Small intestine (tissue), 7 donors: ENCODE data around the gene RNPC3. TPM values are rescaled to one million over a fixed set of nuclear protein-coding genes. Genes with fewer than 3 reads are reported as not detected.
A peak's percentile ranks its signal among the peaks of the same experiment; 100 is the strongest.
"Not testable (repeated sequence)": the region's sequence is repeated elsewhere in the genome, so short reads cannot be mapped to it uniquely, and the experiment has no call there.

Experiments used
- DNase-seq, 2 donors: peaks; one replicate each; pipeline versions ENCODE4 v3.0.0 to v3.0.0-alpha.2; 2013
- FAIRE-seq: peaks from 2 replicates; lab custom pipeline; 2012; peaks lifted over from hg19 to GRCh38; lab: Jason Lieb, UNC
- H3K27ac ChIP-seq, 3 donors: one replicate each; pipeline ENCODE4 v1.5.1; 2013; ENCODE audit warnings: low read length in 2 of 3, mild to moderate bottlenecking in 2 of 3, control low read depth in 1 of 3, inconsistent platforms in 1 of 3, low read depth in 1 of 3, moderate library complexity in 1 of 3
- H3K27me3 ChIP-seq, 3 donors: one replicate each; pipeline ENCODE4 v1.6.1; 2013; ENCODE audit warnings: low read length in 3 of 3, inconsistent platforms in 1 of 3; ENCODE audit not compliant: control insufficient read depth in 3 of 3, insufficient read depth in 3 of 3
- H3K36me3 ChIP-seq, 3 donors: one replicate each; pipeline ENCODE4 v1.6.1; 2013; ENCODE audit warnings: low read length in 3 of 3, inconsistent platforms in 1 of 3, low read depth in 1 of 3, mild to moderate bottlenecking in 1 of 3, moderate library complexity in 1 of 3; ENCODE audit not compliant: control insufficient read depth in 3 of 3, insufficient read depth in 2 of 3
- H3K4me1 ChIP-seq, 3 donors: one replicate each; pipeline ENCODE4 v1.6.1; 2013; ENCODE audit warnings: low read length in 2 of 3, inconsistent platforms in 1 of 3, low read depth in 1 of 3, mild to moderate bottlenecking in 1 of 3, moderate library complexity in 1 of 3; ENCODE audit not compliant: control insufficient read depth in 3 of 3, insufficient read depth in 2 of 3
- H3K4me3 ChIP-seq, 3 donors: one replicate each; pipeline ENCODE4 v1.5.1; 2013; ENCODE audit warnings: low read length in 3 of 3, control low read depth in 1 of 3, inconsistent platforms in 1 of 3, low read depth in 1 of 3, mild to moderate bottlenecking in 1 of 3, moderate library complexity in 1 of 3
- H3K9me3 ChIP-seq, 2 donors: one replicate each; pipeline ENCODE4 v1.6.1; 2013; ENCODE audit warnings: low read depth in 1 of 2, low read length in 1 of 2; ENCODE audit not compliant: control insufficient read depth in 2 of 2, insufficient read depth in 1 of 2
- WGBS, 3 donors: extraction: QIAGEN DNeasy Blood & Tissue Kit; methylation state at CpG; one replicate each; pipeline ENCODE4 v1.1.7; 2013; 5-methylcytosine and 5-hydroxymethylcytosine counted together
- polyA plus RNA-seq, 4 donors: library from polyadenylated mRNA; stranded (reverse) in 3 of 4; unstranded in 1 of 4; fragments of 200-250 nt in 3 of 4; fragments of 120-200 nt in 1 of 4; gene quantifications; one replicate each; pipeline versions ENCODE4 v1.2.1 to v1.2.3, GENCODE V29; 2013
- donor health status: healthy with polysubstance abuse.
- donor health status: control.
- donor health status: control.
- donor health status: Bipolar disorder and iron deficiency.
- donor health status: healthy.

The RNPC3 gene
- polyA plus RNA-seq, 4 donors, result 3.1 to 44.8 (median 7.4) TPM

GRCh38 chr1:103569493-103569892 lies 44.0 kb downstream of the RNPC3 start:
- H3K4me3 ChIP-seq, result no peak overlapping the region
- FAIRE-seq (no peak), DNase-seq (no peak)
- H3K9me3 ChIP-seq, result peaks cover 0 to 4% of the 10 kb centered on the region in 2 donors
- no peak overlapping the region for H3K27ac ChIP-seq
- 93 to 98% (median 96%) methylated on average over 7 of the region's 7 CpGs for WGBS, 3 donors
- no peaks in the 10 kb centered on the region for H3K27me3 ChIP-seq
- peaks cover 0 to 5% (median 0%) of the 10 kb centered on the region in 3 donors for H3K36me3 ChIP-seq
- H3K4me1 ChIP-seq, result no peaks in the 10 kb centered on the region

- WGBS, 3 donors, result 76 to 93% (median 90%) methylated on average over 1 to 2 of the region's 2 CpGs
- H3K9me3 ChIP-seq, DNase-seq, H3K27me3 ChIP-seq, H3K4me1 ChIP-seq, H3K4me3 ChIP-seq, H3K27ac ChIP-seq, FAIRE-seq, H3K36me3 ChIP-seq: not testable (repeated sequence)
Observed at GRCh38 chr1:103571289-103571688, 45.8 kb downstream of the RNPC3 start, which contains the start of gene AMY2B. Gene AMY2B, plus strand, starts transcription at chr1:103571589. Its CDS starts 14 bp downstream, at chr1:103571603.

GRCh38 chr1:103576065-103576464 lies 50.6 kb downstream of the RNPC3 start:
- Histone ChIP-seq H3K4me1 (no peaks in the 10 kb centered on the region), H3K9me3 (no peaks in the 10 kb centered on the region), H3K4me3 (no peak overlapping the region), H3K27me3 (no peaks in the 10 kb centered on the region), H3K36me3 (no peaks in the 10 kb centered on the region), H3K27ac (no peak overlapping the region)
- no peak for FAIRE-seq
- no peak for DNase-seq

GRCh38 chr1:103576784-103577183 lies 51.3 kb downstream of the RNPC3 start:
- not testable (repeated sequence) for DNase-seq, H3K4me3 ChIP-seq, H3K27ac ChIP-seq, FAIRE-seq, H3K36me3 ChIP-seq, H3K4me1 ChIP-seq, H3K27me3 ChIP-seq, H3K9me3 ChIP-seq
- 91 to 98% (median 96%) methylated on average over 3 to 4 of the region's 5 CpGs for WGBS, 3 donors

GRCh38 chr1:103582464-103582863 lies 57.0 kb downstream of the RNPC3 start:
- Histone ChIP-seq H3K4me3 (no peak overlapping the region), H3K36me3 (no peaks in the 10 kb centered on the region), H3K27ac (no peak overlapping the region), H3K4me1 (no peaks in the 10 kb centered on the region), H3K9me3 (no peaks in the 10 kb centered on the region), H3K27me3 (no peaks in the 10 kb centered on the region)
- 57 to 81% (median 79%) methylated on average over 1 of the region's 1 CpG for WGBS, 3 donors
- FAIRE-seq (no peak), DNase-seq (no peak)

GRCh38 chr1:103583887-103584286 lies 58.4 kb downstream of the RNPC3 start:
- no peak for FAIRE-seq
- no peaks in the 10 kb centered on the region for H3K4me1 ChIP-seq
- H3K27me3 ChIP-seq, result no peaks in the 10 kb centered on the region
- DNase-seq, result no peak
- peaks cover 0 to 7% of the 10 kb centered on the region in 2 donors for H3K9me3 ChIP-seq
- no peak overlapping the region for H3K4me3 ChIP-seq
- 74 to 79% (median 75%) methylated on average over 3 of the region's 3 CpGs for WGBS, 3 donors
- H3K36me3 ChIP-seq, result no peaks in the 10 kb centered on the region
- H3K27ac ChIP-seq, result no peak overlapping the region

GRCh38 chr1:103584537-103584936 lies 59.0 kb downstream of the RNPC3 start:
- Histone ChIP-seq H3K36me3 (no peaks in the 10 kb centered on the region), H3K4me1 (no peaks in the 10 kb centered on the region), H3K9me3 (peaks cover 0 to 13% of the 10 kb centered on the region in 2 donors), H3K27me3 (no peaks in the 10 kb centered on the region), H3K27ac (no peak overlapping the region), H3K4me3 (no peak overlapping the region)
- DNase-seq (no peak), FAIRE-seq (no peak)
- 58 to 76% (median 70%) methylated on average over 2 of the region's 2 CpGs for WGBS, 3 donors

- peak; percentile 5 for FAIRE-seq
- not testable (repeated sequence) for H3K9me3 ChIP-seq, H3K27ac ChIP-seq, H3K27me3 ChIP-seq, DNase-seq, H3K36me3 ChIP-seq, H3K4me3 ChIP-seq, H3K4me1 ChIP-seq
- no CpG with 5 or more reads among the region's 3 CpGs for WGBS, 3 donors
Observed at GRCh38 chr1:103602740-103603139, 77.2 kb downstream of the RNPC3 start.
